ENCODE measurements around the gene HSD17B4.
A peak's percentile ranks its signal among the peaks of the same experiment; 100 is the strongest.

The HSD17B4 gene

GRCh38 chr5:119541716-119542115 is 89.4 kb downstream of the HSD17B4 start:
- no peak for DNase-seq
- in situ Hi-C loops (cut with MboI; ENCODE audit: low pct_unique_long_range_greater_than_20kb, low sequenced_read_pairs) = no loop called here

GRCh38 chr5:119551819-119552218 is 99.5 kb downstream of the HSD17B4 start:
- DNase-seq = no peak
- in situ Hi-C loops (cut with MboI; ENCODE audit: low pct_unique_long_range_greater_than_20kb, low sequenced_read_pairs) = no loop called here

GRCh38 chr5:119554597-119554996 is 102.3 kb downstream of the HSD17B4 start:
- in situ Hi-C loops (cut with MboI; ENCODE audit: low pct_unique_long_range_greater_than_20kb, low sequenced_read_pairs) = no loop called here
- DNase-seq = no peak

GRCh38 chr5:119570910-119571309 is 118.6 kb downstream of the HSD17B4 start:
- in situ Hi-C loops (cut with MboI; ENCODE audit: low pct_unique_long_range_greater_than_20kb, low sequenced_read_pairs) = no loop called here
- no peak for DNase-seq

GRCh38 chr5:119578937-119579336 is 126.6 kb downstream of the HSD17B4 start:
- peak; percentile 62 for DNase-seq

GRCh38 chr5:119582987-119583386 is 130.7 kb downstream of the HSD17B4 start:
- in situ Hi-C loops (cut with MboI; ENCODE audit: low pct_unique_long_range_greater_than_20kb, low sequenced_read_pairs) = no loop called here
- DNase-seq = no peak

More at GRCh38 chr5:119578937-119579336, 126.6 kb downstream of the HSD17B4 start:
- in situ Hi-C loops (cut with MboI; ENCODE audit: low pct_unique_long_range_greater_than_20kb, low sequenced_read_pairs) = no loop called here

- no peak for DNase-seq
- in situ Hi-C loops (cut with MboI; ENCODE audit: low pct_unique_long_range_greater_than_20kb, low sequenced_read_pairs) = no loop called here
Measured at GRCh38 chr5:119583684-119584083, 131.4 kb downstream of the HSD17B4 start.
